ENCODE data around the gene TATDN3. TPM values are rescaled to one million over a fixed set of nuclear protein-coding genes. Genes with fewer than 3 reads are reported as not detected.

Gene TATDN3
- total and polyA plus RNA-seq, 5 experiments from 2014 or later, result 15.6 to 21.4 (median 18.0) TPM

Other genes with a start within 250 kb of the TATDN3 start
- gene ATF3, start 183.1 kb upstream of the TATDN3 start, total RNA-seq, result 1 to 10 TPM; 1.4 to 1.8 TPM
- gene ATF3, start 183.1 kb upstream of the TATDN3 start, polyA plus RNA-seq, result not detected
- 1 to 10 TPM in 1 of 2 experiments, under 1 TPM in 1; 0.29 to 1.2 TPM for gene BATF3, start 92.1 kb upstream of the TATDN3 start, total RNA-seq
- gene BATF3, start 92.1 kb upstream of the TATDN3 start, polyA plus RNA-seq, result under 1 TPM in 2 of 3 donors, not detected in 1; 0.47 to 0.56 TPM
- gene NSL1, start 117 bp upstream of the TATDN3 start, total RNA-seq, result 10 to 100 TPM; 38.1 to 41.0 TPM
- gene NSL1, start 117 bp upstream of the TATDN3 start, polyA plus RNA-seq, result 10 to 100 TPM; 54.8 to 74.2 (median 65.3) TPM
- not detected for gene SPATA45, start 55.8 kb downstream of the TATDN3 start, total RNA-seq
- gene SPATA45, start 55.8 kb downstream of the TATDN3 start, polyA plus RNA-seq, result not detected
- 10 to 100 TPM; 10.7 to 15.0 TPM for gene FLVCR1, start 66.4 kb downstream of the TATDN3 start, total RNA-seq
- gene FLVCR1, start 66.4 kb downstream of the TATDN3 start, polyA plus RNA-seq, result 1 to 10 TPM; 1.1 to 1.9 (median 1.2) TPM
- gene VASH2, start 158.6 kb downstream of the TATDN3 start, total RNA-seq, result not detected
- under 1 TPM in 2 of 3 donors, not detected in 1; 0.30 to 0.68 TPM for gene VASH2, start 158.6 kb downstream of the TATDN3 start, polyA plus RNA-seq
- 10 to 100 TPM; 94.8 to 98.5 TPM for gene ANGEL2, start 224.0 kb downstream of the TATDN3 start, total RNA-seq
- 10 to 100 TPM; 18.5 to 28.1 (median 25.2) TPM for gene ANGEL2, start 224.0 kb downstream of the TATDN3 start, polyA plus RNA-seq